HG02763 (cell line): ENCODE data around the gene SH2D4B.
"Not testable (repeated sequence)": the region's sequence is repeated elsewhere in the genome, so short reads cannot be mapped to it uniquely, and the experiment has no call there.

Source experiments
- ATAC-seq: cut with Tn5 transposase; IDR thresholded peaks from one replicate; pipeline ENCODE4 v1.9.1; 2021; ENCODE audit warnings: mild to moderate bottlenecking, moderate library complexity; ENCODE audit not compliant: unreplicated experiment

SH2D4B gene

DNA sequence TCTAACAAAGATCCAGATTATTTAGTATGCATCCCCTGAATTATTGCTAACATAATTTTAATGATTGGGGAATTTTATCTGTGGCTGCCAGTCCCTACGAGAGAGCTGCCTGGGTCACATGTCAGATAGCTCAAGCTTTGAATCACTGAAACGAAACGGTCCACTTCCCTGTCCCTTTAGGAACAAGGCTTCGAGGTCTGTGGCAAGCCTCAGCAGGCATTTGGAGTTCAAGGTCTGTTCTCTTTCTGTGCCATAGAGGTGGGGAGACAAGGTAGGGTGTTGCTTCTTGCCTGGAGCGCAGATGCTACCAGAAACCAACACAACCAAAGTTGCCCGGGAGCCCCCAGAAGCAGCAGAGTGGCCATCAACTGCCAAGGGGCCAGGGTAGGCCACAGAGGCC is 13.9 kb upstream of the SH2D4B start:
- no peak for ATAC-seq

DNA sequence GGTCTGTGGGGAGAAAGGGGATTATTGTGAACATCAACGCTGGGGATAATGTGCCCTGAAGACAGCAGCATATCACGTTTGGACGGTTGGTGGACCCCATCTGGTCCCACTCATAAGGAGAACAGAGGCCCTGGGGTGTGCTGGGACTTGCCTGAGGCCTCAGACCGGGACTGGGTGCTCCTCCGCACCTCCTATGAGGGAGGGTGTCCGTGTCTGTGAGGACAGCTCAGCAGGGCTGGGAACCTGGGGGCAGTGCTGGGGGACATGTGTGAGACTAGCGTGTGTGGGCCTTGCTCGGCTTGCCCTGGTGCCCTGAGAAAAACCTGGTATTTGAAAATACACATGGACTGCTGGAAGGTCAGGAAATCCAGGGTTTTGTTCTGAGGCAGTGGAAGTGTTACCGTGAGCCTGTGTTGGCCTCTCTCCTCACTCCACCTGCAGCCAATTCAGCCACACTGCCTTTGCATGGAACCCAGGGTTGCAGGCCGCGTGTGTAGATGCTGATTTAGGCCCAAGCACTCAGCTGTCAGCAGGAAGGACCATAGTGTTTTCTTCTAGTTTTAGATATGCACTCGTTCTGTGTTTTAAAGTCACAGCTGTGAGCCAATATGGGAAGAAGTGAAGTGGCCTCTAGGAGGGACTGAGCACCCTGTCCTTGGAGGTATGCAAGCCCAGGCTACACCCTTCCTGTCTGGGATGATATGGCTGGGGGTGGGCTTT is 13.4 kb upstream of the SH2D4B start:
- ATAC-seq = no peak

DNA sequence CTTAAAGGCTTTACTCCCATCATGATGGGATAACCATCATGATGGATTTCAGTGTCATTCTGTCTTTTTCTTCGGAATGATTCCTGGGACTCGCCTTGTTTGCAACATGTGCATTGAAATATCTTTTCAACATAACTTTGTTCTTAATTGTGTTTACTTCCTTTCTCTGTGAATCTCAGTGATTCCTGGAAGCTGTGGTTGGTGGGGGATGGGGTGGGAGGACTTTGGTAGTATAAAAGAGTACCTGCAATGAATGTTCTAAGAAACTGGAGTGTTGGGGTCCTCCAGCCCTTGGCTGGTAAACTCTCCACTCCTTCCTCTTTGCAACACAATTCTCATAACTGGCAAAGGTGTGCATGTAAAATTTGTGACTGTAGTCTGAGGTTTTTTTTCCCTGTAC is 11.5 kb upstream of the SH2D4B start:
- no peak for ATAC-seq

DNA sequence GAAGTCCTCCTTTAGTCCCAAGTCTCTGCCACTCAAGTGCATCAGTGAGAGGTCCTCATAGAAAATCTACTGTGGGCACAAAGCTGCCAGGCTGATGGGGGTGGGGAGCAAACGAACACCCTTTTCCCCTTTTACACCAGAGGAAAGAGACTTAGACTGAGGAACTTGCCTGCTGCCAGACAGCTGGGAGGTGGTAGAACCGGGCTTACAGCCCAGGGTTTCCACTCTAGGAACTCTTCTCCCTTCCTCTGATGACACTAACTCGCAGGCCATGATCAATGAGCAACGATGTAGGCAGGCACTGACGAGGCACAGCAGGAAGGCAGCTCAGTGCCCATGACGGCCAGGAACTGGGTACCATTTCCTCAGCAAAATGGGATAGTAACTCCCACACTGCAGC is 11.0 kb upstream of the SH2D4B start:
- ATAC-seq = no peak

DNA sequence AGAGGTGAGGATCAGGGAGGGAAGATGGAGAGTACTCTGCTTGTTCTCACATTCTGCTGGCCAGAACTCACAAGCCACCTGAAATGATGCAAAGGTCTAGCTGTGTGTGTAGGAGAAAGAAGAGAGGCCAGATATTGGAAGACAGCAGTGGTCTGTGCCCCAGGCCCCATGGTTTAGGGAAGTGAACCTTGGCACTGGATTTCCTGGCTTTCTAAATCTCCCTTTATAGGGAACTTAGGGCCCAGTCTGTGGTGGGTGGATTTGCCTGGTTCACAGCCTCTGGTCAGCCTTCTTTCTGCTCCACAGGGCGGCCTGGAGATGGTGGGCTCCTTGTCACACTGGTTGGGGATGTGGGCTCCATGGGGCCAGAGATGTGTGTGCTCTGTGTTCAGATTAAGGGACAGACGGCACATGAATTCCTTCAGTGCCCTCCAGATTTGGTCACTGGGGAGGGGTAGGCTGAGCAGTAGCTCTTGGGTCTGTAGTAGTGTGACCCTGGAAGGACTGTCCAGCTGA is 9.5 kb upstream of the SH2D4B start:
- ATAC-seq = no peak

DNA sequence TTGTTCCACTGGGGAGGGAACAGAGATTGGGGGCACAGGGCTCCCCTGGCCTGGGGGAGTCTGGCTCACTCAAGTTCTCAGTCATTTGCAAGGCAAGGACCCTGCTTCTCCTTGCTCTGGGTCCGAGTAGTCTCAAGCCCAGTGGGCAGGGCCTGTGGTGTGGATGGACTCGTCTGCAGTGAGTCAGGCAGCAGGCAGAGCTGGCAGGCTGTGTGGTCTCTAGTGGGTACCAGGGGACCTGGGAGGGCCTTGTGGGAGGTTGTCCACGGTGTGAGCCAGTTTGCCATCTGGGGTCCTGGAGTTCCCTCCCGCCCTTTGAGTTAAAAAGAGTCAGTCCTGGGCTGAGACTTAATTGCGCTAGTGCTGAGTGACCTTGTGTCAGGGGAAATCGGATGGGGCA is 8.8 kb upstream of the SH2D4B start:
- ATAC-seq = no peak

DNA sequence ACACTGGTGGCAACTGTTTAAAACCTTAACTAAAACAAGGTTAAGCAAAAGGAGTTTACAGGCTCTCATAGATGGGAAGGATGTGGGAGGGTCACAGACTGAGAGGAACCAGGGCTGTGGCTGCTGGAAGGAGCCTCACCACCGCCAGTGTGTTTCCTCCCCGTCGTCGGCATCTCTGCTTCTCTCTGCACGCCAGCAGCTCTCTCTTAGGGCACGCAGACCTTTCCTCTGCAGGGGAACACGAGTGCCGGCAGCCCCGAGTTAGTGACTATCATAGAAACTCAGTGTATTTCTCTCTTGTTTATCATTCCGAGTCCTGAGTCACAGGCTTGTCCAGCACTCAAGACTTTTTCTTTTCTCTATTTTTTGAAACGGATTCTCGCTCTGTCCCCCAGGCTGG is 8.1 kb upstream of the SH2D4B start:
- no peak for ATAC-seq

DNA sequence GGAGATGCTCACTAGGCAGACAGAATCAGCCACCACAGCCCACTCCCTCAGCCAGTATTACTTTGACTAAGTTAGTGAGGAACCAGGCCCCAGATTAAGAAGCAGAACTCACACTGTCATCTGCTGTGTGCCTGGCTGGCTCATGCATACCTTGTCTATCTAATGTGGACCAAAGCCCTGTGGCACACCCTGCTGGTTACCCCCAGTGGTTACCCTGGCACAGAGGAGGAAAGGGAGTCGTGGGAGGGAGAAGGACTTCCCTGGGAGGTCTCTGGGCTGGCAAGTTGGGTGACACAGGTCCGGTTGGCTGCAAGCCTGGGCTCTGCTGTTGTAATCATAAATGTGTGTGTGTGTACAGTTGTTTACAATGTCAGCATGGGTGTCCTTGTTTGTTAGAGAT is 7.5 kb upstream of the SH2D4B start:
- ATAC-seq = no peak

DNA sequence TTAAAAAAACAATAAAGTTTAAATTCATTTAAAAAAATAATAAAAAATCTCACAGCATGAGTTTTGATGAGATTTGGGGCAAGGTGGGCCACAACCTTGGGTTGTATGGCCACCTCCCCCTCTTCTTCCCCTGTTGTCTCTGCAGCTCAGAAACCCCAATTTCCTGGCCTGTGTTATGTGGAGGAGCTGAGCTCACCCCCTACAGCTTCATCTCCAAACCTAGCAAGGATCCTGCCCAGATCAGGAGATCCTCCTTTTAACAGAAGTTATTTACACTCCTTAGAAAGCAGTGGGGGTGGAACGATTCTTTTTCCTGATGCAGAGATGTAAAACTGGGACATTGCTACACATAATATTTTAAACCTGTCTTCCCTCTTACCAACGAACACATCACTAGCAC is 6.9 kb upstream of the SH2D4B start:
- ATAC-seq = no peak

DNA sequence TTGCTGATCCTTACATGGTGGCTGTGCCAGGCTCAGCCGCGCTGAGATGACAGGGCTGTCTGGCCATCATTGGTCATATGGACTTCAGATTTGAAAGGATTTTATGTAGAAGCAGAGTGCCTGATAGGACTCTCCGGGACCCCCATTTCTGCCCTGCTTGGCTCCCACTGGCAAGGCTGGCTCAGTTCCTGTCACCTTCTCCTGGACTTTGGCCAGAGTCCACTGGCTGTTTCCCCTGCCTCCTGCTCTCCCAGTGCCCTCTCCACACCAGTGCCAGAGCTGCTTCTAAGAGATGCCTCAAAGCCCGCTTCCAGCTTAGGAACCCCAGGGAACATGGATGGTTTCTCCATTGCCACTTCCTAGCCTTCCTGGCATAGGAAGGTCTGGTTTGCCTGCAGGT is 5.1 kb upstream of the SH2D4B start:
- ATAC-seq = no peak

DNA sequence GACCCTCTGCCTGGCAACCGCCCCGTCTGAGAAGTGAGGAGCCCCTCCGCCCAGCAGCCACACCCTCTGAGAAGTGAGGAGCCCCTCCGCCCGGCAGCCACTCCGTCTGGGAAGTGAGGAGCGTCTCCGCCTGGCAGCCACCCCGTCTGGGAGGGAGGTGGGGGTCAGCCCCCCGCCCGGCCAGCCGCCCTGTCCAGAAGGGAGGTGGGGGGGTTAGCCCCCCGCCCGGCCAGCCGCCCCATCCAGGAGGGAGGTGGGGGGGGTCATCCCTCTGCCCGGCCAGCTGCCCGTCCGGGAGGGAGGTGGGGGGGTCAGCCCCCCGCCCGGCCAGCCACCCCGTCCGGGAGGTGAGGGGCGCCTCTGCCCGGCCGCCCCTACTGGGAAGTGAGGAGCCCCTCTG is 3.6 kb upstream of the SH2D4B start:
- not testable (repeated sequence) for ATAC-seq

DNA sequence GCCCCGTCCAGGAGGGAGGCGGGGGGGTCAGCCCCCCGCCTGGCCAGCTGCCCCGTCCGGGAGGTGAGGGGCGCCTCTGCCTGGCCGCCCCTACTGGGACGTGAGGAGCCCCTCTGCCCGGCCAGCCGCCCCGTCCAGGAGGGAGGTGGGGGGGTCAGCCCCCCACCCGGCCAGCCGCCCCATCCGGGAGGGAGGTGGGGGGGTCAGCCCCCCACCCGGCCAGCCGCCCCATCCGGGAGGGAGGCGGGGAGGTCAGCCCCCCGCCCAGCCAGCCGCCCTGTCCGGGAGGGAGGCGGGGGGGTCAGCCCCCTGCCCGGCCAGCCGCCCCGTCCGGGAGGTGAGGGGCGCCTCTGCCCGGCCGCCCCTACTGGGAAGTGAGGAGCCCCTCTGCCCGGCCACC is 3.1 kb upstream of the SH2D4B start:
- not testable (repeated sequence) for ATAC-seq

DNA sequence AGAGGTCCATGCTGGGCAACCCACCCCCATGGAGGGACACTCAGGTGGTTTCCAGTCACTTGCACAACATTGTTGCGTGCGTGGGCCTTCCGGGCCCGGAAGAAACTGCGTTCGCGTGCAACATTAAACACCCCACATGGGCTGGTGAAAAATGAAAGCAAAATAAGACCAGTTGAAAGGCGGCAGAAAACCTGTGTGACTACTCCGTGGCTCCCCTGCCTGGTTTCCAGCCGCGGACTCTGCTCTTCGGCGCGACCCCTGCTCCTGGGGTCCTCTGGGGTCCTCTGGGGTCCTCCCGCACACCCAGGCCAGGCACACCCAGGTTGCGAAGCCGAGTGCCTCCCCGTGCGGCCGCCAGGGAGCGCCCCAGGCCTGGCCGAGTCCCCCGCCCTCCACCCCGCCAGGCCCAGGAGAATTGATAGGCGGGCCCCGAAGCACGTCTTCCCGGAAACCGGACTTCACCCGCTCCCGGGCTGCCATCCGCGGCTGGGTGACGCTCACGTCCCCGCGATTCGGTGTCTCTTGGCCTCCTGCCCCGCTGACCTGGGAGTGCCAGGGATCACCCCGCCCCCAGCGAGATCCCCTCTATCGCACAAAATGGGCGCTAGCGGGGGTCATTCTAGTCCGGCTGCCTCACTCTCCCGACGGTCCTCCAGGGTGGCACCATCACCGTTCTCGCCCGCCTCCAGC is 1.9 kb upstream of the SH2D4B start:
- peak; percentile 87 for ATAC-seq

DNA sequence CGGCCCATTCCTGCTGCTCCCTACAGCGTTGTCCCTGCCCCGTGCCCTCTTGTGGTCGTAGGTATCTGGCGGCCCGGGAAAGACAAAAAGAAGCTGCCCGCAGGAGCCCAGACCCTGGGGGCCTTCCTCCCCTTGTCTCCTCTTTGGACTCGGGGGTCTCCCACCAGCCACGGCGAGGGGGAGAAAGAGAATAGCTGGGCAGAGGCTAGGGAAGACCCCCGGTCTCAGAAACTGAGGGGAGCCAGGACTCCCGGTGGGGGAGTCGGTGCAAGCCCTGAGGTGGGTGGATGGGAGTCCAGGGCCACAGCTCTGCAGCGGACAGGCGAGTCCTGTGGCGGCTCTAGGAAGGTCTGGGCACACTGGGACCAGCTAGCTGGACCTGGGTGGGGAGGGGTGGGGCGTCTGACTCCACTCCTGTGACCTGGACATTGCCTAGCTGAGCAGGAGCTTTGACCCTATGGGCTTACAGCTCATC is 1.3 kb upstream of the SH2D4B start:
- ATAC-seq = no peak

DNA sequence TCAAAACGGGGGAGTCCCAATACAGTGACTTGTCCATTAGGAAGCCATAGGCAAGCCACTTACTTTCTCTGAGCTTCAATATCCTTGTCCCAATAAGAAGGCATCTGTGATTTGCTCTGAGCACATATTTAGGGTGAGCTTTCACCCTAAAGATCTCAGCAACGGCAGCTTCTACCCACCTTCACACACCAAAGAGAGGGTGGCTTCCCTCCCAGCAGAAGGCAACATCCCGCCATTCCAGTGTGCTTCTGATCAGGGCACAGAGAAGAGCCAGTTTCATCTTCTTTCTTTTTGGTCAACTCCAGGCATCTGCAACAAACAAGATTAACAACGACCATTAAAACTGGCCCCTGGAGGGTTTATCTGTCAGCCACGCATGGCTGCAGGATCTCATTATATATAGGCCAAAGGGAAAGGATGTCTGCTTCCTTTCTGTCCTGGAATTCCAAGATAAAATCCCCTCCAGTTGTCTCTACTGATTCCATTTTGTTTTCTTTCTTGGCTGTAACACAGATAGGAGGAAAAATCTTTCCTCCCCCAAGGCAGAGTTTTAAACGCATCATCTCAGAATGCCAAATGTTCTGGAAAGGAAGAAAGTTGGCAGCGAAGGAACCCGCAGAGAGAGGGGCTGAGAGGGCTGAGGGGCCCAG is 491 bp upstream of the SH2D4B start:
- no peak for ATAC-seq

DNA sequence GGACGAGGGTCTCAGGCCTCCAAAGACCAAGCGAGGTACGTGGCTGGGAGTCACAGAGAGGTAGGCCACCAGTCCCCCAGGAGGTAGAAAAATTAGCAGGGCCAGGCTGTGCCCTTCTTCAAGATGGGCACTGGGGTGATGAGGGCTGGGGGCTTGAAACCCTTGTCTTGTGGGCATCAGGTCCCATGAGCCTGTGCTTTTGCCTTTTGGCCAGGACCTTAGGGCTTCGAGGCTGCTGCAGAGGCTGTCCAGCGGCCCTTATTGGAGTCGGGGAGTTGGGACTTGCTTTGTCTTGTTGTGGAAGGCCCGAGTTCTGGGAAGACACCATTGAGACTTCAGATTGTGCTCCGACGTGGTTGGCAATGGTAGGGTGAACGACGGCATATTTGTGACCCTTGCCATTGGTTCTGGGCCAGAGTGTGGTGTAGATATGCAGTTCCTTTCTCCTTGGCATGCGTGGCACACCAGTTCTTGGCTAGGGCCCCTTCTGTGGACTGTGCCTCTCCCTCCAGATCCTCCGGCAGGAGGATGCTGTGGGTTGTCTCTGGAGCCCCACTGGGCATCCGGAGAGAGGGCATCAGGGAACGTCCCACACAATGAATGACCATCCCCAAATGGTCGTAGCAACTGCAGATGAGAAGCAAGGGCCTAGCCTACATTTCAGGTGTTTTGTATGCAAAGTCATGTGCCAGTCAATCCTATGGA is 931 bp downstream of the SH2D4B start:
- no peak for ATAC-seq

DNA sequence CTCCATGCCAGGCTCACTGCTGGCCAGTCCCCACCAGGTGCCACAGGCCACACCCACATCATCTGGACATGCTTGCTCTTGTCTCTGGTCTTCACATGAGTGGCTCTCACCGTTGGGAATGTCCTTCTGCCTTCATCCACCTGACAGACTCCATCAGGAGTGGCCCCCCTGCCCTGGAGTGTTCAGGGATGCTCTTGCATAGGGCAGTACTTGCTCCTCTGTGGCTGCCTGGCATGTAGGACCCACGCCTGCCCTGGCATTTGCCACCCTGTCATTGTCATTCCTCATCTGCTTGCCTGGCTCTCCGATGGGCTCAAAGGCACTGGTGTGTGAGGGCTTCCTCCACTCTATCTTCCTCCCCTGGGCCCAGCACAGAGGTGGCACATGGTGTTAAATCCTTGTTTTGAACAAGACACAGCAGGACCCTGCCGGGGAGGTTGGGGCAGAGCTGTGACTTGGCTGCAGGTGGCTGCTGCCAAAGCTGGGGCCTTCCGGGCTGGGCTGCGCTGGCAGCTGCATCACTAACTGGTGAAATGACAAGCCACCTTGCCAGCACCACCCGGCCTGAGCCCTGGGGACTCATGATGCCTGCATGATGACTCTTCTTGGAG is 1.8 kb downstream of the SH2D4B start:
- ATAC-seq = peak; percentile 27

DNA sequence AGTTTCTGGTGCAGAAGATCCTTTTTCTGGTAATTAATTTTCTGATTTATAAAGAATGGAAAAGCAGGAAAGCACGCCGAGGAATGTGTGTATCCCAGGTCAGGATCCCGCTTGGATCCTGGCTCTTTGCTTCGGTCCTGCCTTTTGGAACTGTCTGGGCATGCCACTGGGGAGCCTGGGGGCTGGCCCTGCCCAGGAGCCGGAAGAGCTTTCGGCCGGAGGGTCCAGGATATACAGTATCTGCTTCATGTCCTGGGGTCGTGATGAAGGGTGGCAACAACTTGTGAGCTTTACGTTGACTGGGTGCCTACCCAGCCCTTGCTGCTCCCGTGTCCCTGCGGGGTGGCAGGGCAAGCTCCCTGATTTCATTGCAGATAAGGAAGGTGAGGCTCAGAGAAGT is 2.4 kb downstream of the SH2D4B start:
- no peak for ATAC-seq

DNA sequence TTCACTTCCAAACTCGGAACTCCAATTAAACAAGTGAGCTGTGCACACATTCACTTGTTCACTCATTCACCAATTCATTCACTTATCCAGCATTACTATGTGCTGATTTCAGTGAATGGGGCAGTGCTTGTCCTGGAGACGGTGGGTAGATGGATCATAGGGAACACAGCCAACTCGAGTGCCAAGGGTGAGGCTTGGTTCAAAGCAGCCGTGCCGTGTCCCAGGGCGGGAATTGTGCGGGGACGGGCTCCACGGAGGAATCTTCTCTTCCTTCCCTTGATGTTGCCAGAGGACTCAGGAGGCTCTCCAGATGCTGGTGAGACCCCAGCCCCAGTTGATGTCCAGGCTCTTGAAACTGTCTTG is 2.9 kb downstream of the SH2D4B start:
- no peak for ATAC-seq

DNA sequence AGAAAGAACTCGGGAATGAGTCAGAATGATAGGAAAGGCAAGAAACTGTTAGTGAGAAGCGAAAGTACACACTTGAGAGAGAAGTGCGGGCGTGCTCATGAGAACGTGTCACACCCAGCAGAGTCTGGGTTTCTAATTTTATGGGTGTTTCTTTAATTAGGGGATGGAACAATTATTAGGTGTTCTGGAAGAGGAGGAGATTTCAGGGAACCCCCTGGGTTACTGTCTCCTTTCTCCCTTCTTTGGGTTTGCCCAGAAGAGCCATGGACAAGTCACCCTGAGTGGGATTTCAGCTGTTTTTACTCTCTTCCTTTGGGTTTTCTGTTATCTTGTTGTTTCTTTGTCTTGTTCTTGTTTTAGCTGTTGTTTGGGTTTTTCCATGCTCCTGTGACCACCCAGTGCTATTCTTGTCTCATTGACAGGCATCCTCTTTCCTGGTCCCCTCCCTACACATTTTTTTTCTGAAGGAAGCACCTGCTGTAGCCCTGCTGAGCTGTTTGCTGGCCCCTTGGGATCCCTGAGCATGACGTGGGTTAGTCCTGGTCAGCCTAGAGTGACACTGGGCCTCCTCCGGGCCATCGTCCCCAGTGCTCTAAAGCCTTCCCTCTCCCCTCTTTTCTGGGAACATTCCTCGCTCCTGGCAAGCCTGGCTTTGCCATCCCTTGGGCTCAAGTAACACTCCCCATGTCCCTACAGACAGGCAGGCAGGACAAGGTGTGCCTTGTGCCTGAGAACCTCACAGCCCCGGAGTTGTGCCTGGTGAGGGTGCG is 3.5 kb downstream of the SH2D4B start:
- peak; percentile 48 for ATAC-seq
